Fibroblast of the aortic adventitia (primary cell): ENCODE results near the gene LIPE. TPM values are rescaled to one million over a fixed set of nuclear protein-coding genes. Genes with fewer than 3 reads are reported as not detected.

Source experiments
- DNase-seq: peaks from one replicate; pipeline ENCODE4 v3.0.0-alpha.2; 2010; ENCODE audit warnings: low read depth
- H3K4me3 ChIP-seq: 2 replicates; pipeline ENCODE4 v1.5.1; 2011; ENCODE audit warnings: low read depth, mild to moderate bottlenecking, control low read depth, low read length, moderate library complexity
- CTCF ChIP-seq: IDR thresholded peaks from 2 replicates; pipeline ENCODE4 v1.5.1; 2011; ENCODE audit warnings: mild to moderate bottlenecking, low read length, control low read depth, inconsistent platforms; ENCODE audit not compliant: insufficient read depth
- total RNA-seq: library from RNA; depleted of rRNA; stranded (reverse); fragments of >200 nt; gene quantifications from 2 replicates; pipeline ENCODE4 v1.2.3, GENCODE V29; 2012; ENCODE audit warnings: low replicate concordance

The LIPE gene
- total RNA-seq, 1 donor, result 1.6 TPM

GRCh38 chr19:42370626-42371175 lies 56.5 kb downstream of the LIPE start:
- no peak for TF ChIP-seq CTCF
- DNase-seq, result no peak

GRCh38 chr19:42370068-42370520 lies 57.1 kb downstream of the LIPE start:
- no peak for TF ChIP-seq CTCF
- no peak overlapping the region for H3K4me3 ChIP-seq
- DNase-seq, result no peak

More at GRCh38 chr19:42370626-42371175, 56.5 kb downstream of the LIPE start:
- no peak overlapping the region for H3K4me3 ChIP-seq

GRCh38 chr19:42369433-42370067 lies 57.6 kb downstream of the LIPE start:
- H3K4me3 ChIP-seq, result no peak overlapping the region
- DNase-seq, result no peak
- TF ChIP-seq CTCF, result no peak

- no peak for TF ChIP-seq CTCF
- no peak overlapping the region for H3K4me3 ChIP-seq
- no peak for DNase-seq
Measured at GRCh38 chr19:42368765-42369164, 58.4 kb downstream of the LIPE start.

DNA sequence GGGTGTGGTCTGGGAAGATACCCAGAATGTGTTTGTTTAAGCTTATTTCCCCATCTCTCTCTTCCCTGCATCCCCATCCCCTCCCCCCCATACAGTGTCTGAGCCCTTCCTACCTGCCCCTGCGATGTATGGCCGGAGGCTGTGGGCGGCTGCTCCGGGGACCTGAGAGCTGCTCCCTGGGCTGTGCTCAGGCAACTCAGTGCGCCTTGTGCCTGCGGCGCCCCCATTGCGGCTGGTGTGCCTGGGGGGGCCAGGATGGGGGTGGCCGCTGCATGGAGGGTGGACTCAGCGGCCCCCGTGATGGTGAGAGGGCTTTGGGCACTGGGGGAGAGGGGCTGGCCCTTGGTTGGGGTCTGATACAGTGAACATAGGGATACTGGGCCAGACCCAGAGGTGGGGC lies 58.8 kb downstream of the LIPE start:
- H3K4me3 ChIP-seq, result no peak overlapping the region
- DNase-seq, result no peak
- no peak for TF ChIP-seq CTCF

GRCh38 chr19:42367929-42368328 lies 59.3 kb downstream of the LIPE start:
- TF ChIP-seq CTCF, result no peak
- no peak for DNase-seq
- H3K4me3 ChIP-seq, result no peak overlapping the region
